ENCODE data around the gene SIRT4.

The SIRT4 gene

GRCh38 chr12:120347766-120348165 lies 45.6 kb downstream of the SIRT4 start:
- H3K36me3 ChIP-seq (ENCODE audit: control insufficient read depth in 1 of 2, insufficient read depth in 2 of 2, low read length in 2 of 2): peaks cover 4 to 14% of the 10 kb centered on the region in 2 donors
- H3K27ac ChIP-seq (ENCODE audit: low read depth, low read length): no peak overlapping the region
- H3K4me1 ChIP-seq (ENCODE audit: control insufficient read depth in 1 of 2, insufficient read depth in 2 of 2, low read length in 2 of 2): no peaks in the 10 kb centered on the region
- H3K27me3 ChIP-seq (ENCODE audit: control insufficient read depth in 1 of 2, insufficient read depth in 2 of 2, low read length in 2 of 2): no peaks in the 10 kb centered on the region
- H3K4me3 ChIP-seq (ENCODE audit: low read depth in 1 of 2, low read length in 2 of 2): no peak overlapping the region
- no peaks in the 10 kb centered on the region for H3K9me3 ChIP-seq (ENCODE audit: control insufficient read depth in 1 of 2, low read length in 2 of 2)
- no peak overlapping the region for H3K9ac ChIP-seq (ENCODE audit: low read depth in 1 of 2, low read length in 2 of 2)

GRCh38 chr12:120350576-120351350 lies 48.6 kb downstream of the SIRT4 start:
- Histone ChIP-seq H3K4me3 (ENCODE audit: low read depth in 1 of 2, low read length in 2 of 2) (no peak overlapping the region), H3K27ac (ENCODE audit: low read depth, low read length) (no peak overlapping the region), H3K27me3 (ENCODE audit: control insufficient read depth in 1 of 2, insufficient read depth in 2 of 2, low read length in 2 of 2) (no peaks in the 10 kb centered on the region), H3K9me3 (ENCODE audit: control insufficient read depth in 1 of 2, low read length in 2 of 2) (no peaks in the 10 kb centered on the region), H3K36me3 (ENCODE audit: control insufficient read depth in 1 of 2, insufficient read depth in 2 of 2, low read length in 2 of 2) (peaks cover 4 to 17% of the 10 kb centered on the region in 2 donors), H3K4me1 (ENCODE audit: control insufficient read depth in 1 of 2, insufficient read depth in 2 of 2, low read length in 2 of 2) (no peaks in the 10 kb centered on the region), H3K9ac (ENCODE audit: low read depth in 1 of 2, low read length in 2 of 2) (no peak overlapping the region)

- H3K9me3 ChIP-seq (ENCODE audit: control insufficient read depth in 1 of 2, low read length in 2 of 2): no peaks in the 10 kb centered on the region
- H3K27ac ChIP-seq (ENCODE audit: low read depth, low read length): no peak overlapping the region
- peaks cover 4 to 24% of the 10 kb centered on the region in 2 donors for H3K36me3 ChIP-seq (ENCODE audit: control insufficient read depth in 1 of 2, insufficient read depth in 2 of 2, low read length in 2 of 2)
- H3K27me3 ChIP-seq (ENCODE audit: control insufficient read depth in 1 of 2, insufficient read depth in 2 of 2, low read length in 2 of 2): no peaks in the 10 kb centered on the region
- H3K4me3 ChIP-seq (ENCODE audit: low read depth in 1 of 2, low read length in 2 of 2): no peak overlapping the region
- H3K9ac ChIP-seq (ENCODE audit: low read depth in 1 of 2, low read length in 2 of 2): no peak overlapping the region
- peaks cover 0 to 5% of the 10 kb centered on the region in 2 donors for H3K4me1 ChIP-seq (ENCODE audit: control insufficient read depth in 1 of 2, insufficient read depth in 2 of 2, low read length in 2 of 2)
Observed at GRCh38 chr12:120352117-120352516, 50.0 kb downstream of the SIRT4 start.

GRCh38 chr12:120353136-120353535 lies 51.0 kb downstream of the SIRT4 start:
- H3K9me3 ChIP-seq (ENCODE audit: control insufficient read depth in 1 of 2, low read length in 2 of 2): no peaks in the 10 kb centered on the region
- H3K27me3 ChIP-seq (ENCODE audit: control insufficient read depth in 1 of 2, insufficient read depth in 2 of 2, low read length in 2 of 2): no peaks in the 10 kb centered on the region
- no peak overlapping the region for H3K9ac ChIP-seq (ENCODE audit: low read depth in 1 of 2, low read length in 2 of 2)
- peaks cover 0 to 5% of the 10 kb centered on the region in 2 donors for H3K4me1 ChIP-seq (ENCODE audit: control insufficient read depth in 1 of 2, insufficient read depth in 2 of 2, low read length in 2 of 2)
- H3K4me3 ChIP-seq (ENCODE audit: low read depth in 1 of 2, low read length in 2 of 2): no peak overlapping the region
- peaks cover 0 to 28% of the 10 kb centered on the region in 2 donors for H3K36me3 ChIP-seq (ENCODE audit: control insufficient read depth in 1 of 2, insufficient read depth in 2 of 2, low read length in 2 of 2)
- no peak overlapping the region for H3K27ac ChIP-seq (ENCODE audit: low read depth, low read length)

- Histone ChIP-seq H3K4me1 (ENCODE audit: control insufficient read depth in 1 of 2, insufficient read depth in 2 of 2, low read length in 2 of 2) (peaks cover 0 to 5% of the 10 kb centered on the region in 2 donors), H3K9me3 (ENCODE audit: control insufficient read depth in 1 of 2, low read length in 2 of 2) (no peaks in the 10 kb centered on the region), H3K4me3 (ENCODE audit: low read depth in 1 of 2, low read length in 2 of 2) (no peak overlapping the region), H3K27me3 (ENCODE audit: control insufficient read depth in 1 of 2, insufficient read depth in 2 of 2, low read length in 2 of 2) (no peaks in the 10 kb centered on the region), H3K9ac (ENCODE audit: low read depth in 1 of 2, low read length in 2 of 2) (no peak overlapping the region), H3K27ac (ENCODE audit: low read depth, low read length) (no peak overlapping the region), H3K36me3 (ENCODE audit: control insufficient read depth in 1 of 2, insufficient read depth in 2 of 2, low read length in 2 of 2) (peaks cover 0 to 30% of the 10 kb centered on the region in 2 donors)
Observed at GRCh38 chr12:120353556-120354317, 51.6 kb downstream of the SIRT4 start.

GRCh38 chr12:120356567-120357030 lies 54.5 kb downstream of the SIRT4 start:
- H3K27ac ChIP-seq (ENCODE audit: low read depth, low read length): no peak overlapping the region
- no peaks in the 10 kb centered on the region for H3K27me3 ChIP-seq (ENCODE audit: control insufficient read depth in 1 of 2, insufficient read depth in 2 of 2, low read length in 2 of 2)
- H3K4me3 ChIP-seq (ENCODE audit: low read depth in 1 of 2, low read length in 2 of 2): no peak overlapping the region
- peaks cover 0 to 26% of the 10 kb centered on the region in 2 donors for H3K36me3 ChIP-seq (ENCODE audit: control insufficient read depth in 1 of 2, insufficient read depth in 2 of 2, low read length in 2 of 2)
- H3K9me3 ChIP-seq (ENCODE audit: control insufficient read depth in 1 of 2, low read length in 2 of 2): no peaks in the 10 kb centered on the region
- peaks cover 0 to 5% of the 10 kb centered on the region in 2 donors for H3K4me1 ChIP-seq (ENCODE audit: control insufficient read depth in 1 of 2, insufficient read depth in 2 of 2, low read length in 2 of 2)
- no peak overlapping the region for H3K9ac ChIP-seq (ENCODE audit: low read depth in 1 of 2, low read length in 2 of 2)

GRCh38 chr12:120357104-120357503 lies 55.0 kb downstream of the SIRT4 start:
- Histone ChIP-seq H3K4me3 (ENCODE audit: low read depth in 1 of 2, low read length in 2 of 2) (no peak overlapping the region), H3K9ac (ENCODE audit: low read depth in 1 of 2, low read length in 2 of 2) (no peak overlapping the region), H3K9me3 (ENCODE audit: control insufficient read depth in 1 of 2, low read length in 2 of 2) (no peaks in the 10 kb centered on the region), H3K36me3 (ENCODE audit: control insufficient read depth in 1 of 2, insufficient read depth in 2 of 2, low read length in 2 of 2) (peaks cover 0 to 26% of the 10 kb centered on the region in 2 donors), H3K27ac (ENCODE audit: low read depth, low read length) (no peak overlapping the region), H3K27me3 (ENCODE audit: control insufficient read depth in 1 of 2, insufficient read depth in 2 of 2, low read length in 2 of 2) (no peaks in the 10 kb centered on the region), H3K4me1 (ENCODE audit: control insufficient read depth in 1 of 2, insufficient read depth in 2 of 2, low read length in 2 of 2) (peaks cover 3 to 9% of the 10 kb centered on the region in 2 donors)

- Histone ChIP-seq H3K36me3 (ENCODE audit: control insufficient read depth in 1 of 2, insufficient read depth in 2 of 2, low read length in 2 of 2) (peaks cover 0 to 26% of the 10 kb centered on the region in 2 donors), H3K9me3 (ENCODE audit: control insufficient read depth in 1 of 2, low read length in 2 of 2) (no peaks in the 10 kb centered on the region), H3K4me3 (ENCODE audit: low read depth in 1 of 2, low read length in 2 of 2) (no peak overlapping the region), H3K27me3 (ENCODE audit: control insufficient read depth in 1 of 2, insufficient read depth in 2 of 2, low read length in 2 of 2) (peaks cover 0 to 3% of the 10 kb centered on the region in 2 donors), H3K27ac (ENCODE audit: low read depth, low read length) (no peak overlapping the region), H3K9ac (ENCODE audit: low read depth in 1 of 2, low read length in 2 of 2) (no peak overlapping the region), H3K4me1 (ENCODE audit: control insufficient read depth in 1 of 2, insufficient read depth in 2 of 2, low read length in 2 of 2) (peaks cover 17 to 23% of the 10 kb centered on the region in 2 donors)
Observed at GRCh38 chr12:120358412-120359100, 56.4 kb downstream of the SIRT4 start.

- H3K36me3 ChIP-seq (ENCODE audit: control insufficient read depth in 1 of 2, insufficient read depth in 2 of 2, low read length in 2 of 2): peaks cover 0 to 26% of the 10 kb centered on the region in 2 donors
- no peaks in the 10 kb centered on the region for H3K9me3 ChIP-seq (ENCODE audit: control insufficient read depth in 1 of 2, low read length in 2 of 2)
- no peak overlapping the region for H3K27ac ChIP-seq (ENCODE audit: low read depth, low read length)
- H3K4me3 ChIP-seq (ENCODE audit: low read depth in 1 of 2, low read length in 2 of 2): no peak overlapping the region
- no peak overlapping the region for H3K9ac ChIP-seq (ENCODE audit: low read depth in 1 of 2, low read length in 2 of 2)
- peaks cover 0 to 4% of the 10 kb centered on the region in 2 donors for H3K27me3 ChIP-seq (ENCODE audit: control insufficient read depth in 1 of 2, insufficient read depth in 2 of 2, low read length in 2 of 2)
- H3K4me1 ChIP-seq (ENCODE audit: control insufficient read depth in 1 of 2, insufficient read depth in 2 of 2, low read length in 2 of 2): peaks cover 23 to 29% of the 10 kb centered on the region in 2 donors
Observed at GRCh38 chr12:120359128-120359527, 57.0 kb downstream of the SIRT4 start.

Measured in duodenal mucosa (tissue), 2 donors.